ENCODE results near the gene NCKAP5. TPM values are rescaled to one million over a fixed set of nuclear protein-coding genes. Genes with fewer than 3 reads are reported as not detected.

Gene NCKAP5
- total RNA-seq, 1 experiment from 2014 or later = not detected

DNA sequence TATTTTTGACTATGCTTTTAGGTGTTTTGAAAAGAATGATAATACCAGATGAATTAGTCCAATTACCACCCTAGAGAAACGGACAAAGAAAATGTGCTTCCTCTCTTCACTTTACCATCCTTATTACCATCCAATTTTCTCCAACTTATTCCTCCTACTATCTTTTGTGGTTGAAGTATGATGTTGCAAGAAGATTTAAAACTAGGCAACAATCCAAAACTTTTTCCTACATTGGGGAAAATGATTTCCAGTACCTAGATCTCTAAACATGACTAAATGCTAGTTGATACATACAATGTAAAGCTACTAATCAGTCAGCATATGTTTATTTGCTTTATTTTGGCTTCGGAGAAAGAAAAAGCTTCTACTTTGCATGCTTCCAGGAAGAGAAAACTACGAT is 543.3 kb downstream of the NCKAP5 start:
- ChIA-PET CTCF (no interaction called here), POLR2A (no interaction called here)
- BruUV-seq (replicated peaks) = no TSS peak
- H3K4me3 Mint-ChIP-seq (ENCODE audit: unreplicated experiment) = no peak overlapping the region
- intact Hi-C loops (cut with micrococcal nuclease) = no loop called here
- H3K27me3 Mint-ChIP-seq (ENCODE audit: insufficient read depth, unreplicated experiment) = no peaks in the 10 kb centered on the region
- TF ChIP-seq, protein P1, sequence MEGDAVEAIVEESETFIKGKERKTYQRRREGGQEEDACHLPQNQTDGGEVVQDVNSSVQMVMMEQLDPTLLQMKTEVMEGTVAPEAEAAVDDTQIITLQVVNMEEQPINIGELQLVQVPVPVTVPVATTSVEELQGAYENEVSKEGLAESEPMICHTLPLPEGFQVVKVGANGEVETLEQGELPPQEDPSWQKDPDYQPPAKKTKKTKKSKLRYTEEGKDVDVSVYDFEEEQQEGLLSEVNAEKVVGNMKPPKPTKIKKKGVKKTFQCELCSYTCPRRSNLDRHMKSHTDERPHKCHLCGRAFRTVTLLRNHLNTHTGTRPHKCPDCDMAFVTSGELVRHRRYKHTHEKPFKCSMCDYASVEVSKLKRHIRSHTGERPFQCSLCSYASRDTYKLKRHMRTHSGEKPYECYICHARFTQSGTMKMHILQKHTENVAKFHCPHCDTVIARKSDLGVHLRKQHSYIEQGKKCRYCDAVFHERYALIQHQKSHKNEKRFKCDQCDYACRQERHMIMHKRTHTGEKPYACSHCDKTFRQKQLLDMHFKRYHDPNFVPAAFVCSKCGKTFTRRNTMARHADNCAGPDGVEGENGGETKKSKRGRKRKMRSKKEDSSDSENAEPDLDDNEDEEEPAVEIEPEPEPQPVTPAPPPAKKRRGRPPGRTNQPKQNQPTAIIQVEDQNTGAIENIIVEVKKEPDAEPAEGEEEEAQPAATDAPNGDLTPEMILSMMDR (IDR thresholded peaks at IDR 0.05; ENCODE audit: unreplicated experiment) = no peak
- DNase-seq (ENCODE audit: unreplicated experiment) = no peak
- H3K4me1 Mint-ChIP-seq (ENCODE audit: insufficient read depth, unreplicated experiment) = no peaks in the 10 kb centered on the region
- peaks cover 21% of the 10 kb centered on the region for H3K9me3 Mint-ChIP-seq (ENCODE audit: unreplicated experiment)
- H3K36me3 Mint-ChIP-seq (ENCODE audit: insufficient read depth, unreplicated experiment) = no peaks in the 10 kb centered on the region
- H3K27ac Mint-ChIP-seq (ENCODE audit: low read depth, unreplicated experiment) = no peak overlapping the region

- H3K27ac Mint-ChIP-seq (ENCODE audit: low read depth, unreplicated experiment) = no peak overlapping the region
These were observed 555.2 kb downstream of the NCKAP5 start for GRCh38 chr2:133012847-133013734.

DNA sequence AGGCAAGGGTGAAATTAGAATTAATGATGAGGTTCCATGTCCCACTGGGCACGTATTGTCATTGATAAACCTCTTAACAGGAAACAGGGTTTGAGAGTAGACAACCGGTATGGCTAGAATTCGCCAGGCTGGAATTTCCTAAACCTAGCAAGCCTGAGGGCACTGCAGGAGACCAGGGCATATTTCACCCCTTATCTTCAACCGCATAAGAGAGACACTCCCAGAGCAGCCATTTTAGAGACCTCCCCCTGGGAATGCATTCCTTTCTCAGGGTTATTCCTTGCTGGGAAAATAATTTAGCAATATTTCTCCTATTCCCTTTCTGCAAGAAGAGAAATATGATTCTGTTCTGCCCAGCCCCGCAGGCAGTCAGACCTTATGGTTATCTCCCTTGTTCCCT is 563.6 kb downstream of the NCKAP5 start:
- H3K36me3 Mint-ChIP-seq (ENCODE audit: insufficient read depth, unreplicated experiment) = no peaks in the 10 kb centered on the region
- ChIA-PET CTCF (no interaction called here), POLR2A (no interaction called here)
- no peak overlapping the region for H3K4me3 Mint-ChIP-seq (ENCODE audit: unreplicated experiment)
- no peak overlapping the region for H3K27ac Mint-ChIP-seq (ENCODE audit: low read depth, unreplicated experiment)
- peaks cover 7% of the 10 kb centered on the region for H3K9me3 Mint-ChIP-seq (ENCODE audit: unreplicated experiment)
- no peaks in the 10 kb centered on the region for H3K27me3 Mint-ChIP-seq (ENCODE audit: insufficient read depth, unreplicated experiment)
- no TSS peak for BruUV-seq (replicated peaks)
- TF ChIP-seq, protein P1 (IDR thresholded peaks at IDR 0.05; ENCODE audit: unreplicated experiment) = no peak
- DNase-seq (ENCODE audit: unreplicated experiment) = no peak
- intact Hi-C loops (cut with micrococcal nuclease) = no loop called here
- no peaks in the 10 kb centered on the region for H3K4me1 Mint-ChIP-seq (ENCODE audit: insufficient read depth, unreplicated experiment)

More at GRCh38 chr2:133012847-133013734, 555.2 kb downstream of the NCKAP5 start:
- ChIA-PET POLR2A (no interaction called here), CTCF (interaction anchor here (0.6 kb wide), 1 partner anchor 11 kb away, joined by 3 read pairs; no protein-coding TSS in a partner anchor)
- BruUV-seq (replicated peaks) = no TSS peak
- TF ChIP-seq, protein P1 (IDR thresholded peaks at IDR 0.05; ENCODE audit: unreplicated experiment) = no peak
- Mint-ChIP-seq H3K36me3 (ENCODE audit: insufficient read depth, unreplicated experiment) (no peaks in the 10 kb centered on the region), H3K4me3 (ENCODE audit: unreplicated experiment) (no peak overlapping the region), H3K27me3 (ENCODE audit: insufficient read depth, unreplicated experiment) (no peaks in the 10 kb centered on the region), H3K4me1 (ENCODE audit: insufficient read depth, unreplicated experiment) (no peaks in the 10 kb centered on the region), H3K9me3 (ENCODE audit: unreplicated experiment) (peaks cover 60% of the 10 kb centered on the region)
- no peak for DNase-seq (ENCODE audit: unreplicated experiment)
- intact Hi-C loops (cut with micrococcal nuclease) = no loop called here

GRCh38 chr2:132999421-132999820 is 568.8 kb downstream of the NCKAP5 start:
- POLR2A ChIA-PET = no interaction called here

More at GRCh38 chr2:132999421-132999820, 568.8 kb downstream of the NCKAP5 start:
- no peak for DNase-seq (ENCODE audit: unreplicated experiment)
- no peak overlapping the region for H3K27ac Mint-ChIP-seq (ENCODE audit: low read depth, unreplicated experiment)
- no peaks in the 10 kb centered on the region for H3K27me3 Mint-ChIP-seq (ENCODE audit: insufficient read depth, unreplicated experiment)
- intact Hi-C loops (cut with micrococcal nuclease) = no loop called here
- H3K36me3 Mint-ChIP-seq (ENCODE audit: insufficient read depth, unreplicated experiment) = no peaks in the 10 kb centered on the region
- BruUV-seq (replicated peaks) = no TSS peak
- no peak overlapping the region for H3K4me3 Mint-ChIP-seq (ENCODE audit: unreplicated experiment)
- no peaks in the 10 kb centered on the region for H3K4me1 Mint-ChIP-seq (ENCODE audit: insufficient read depth, unreplicated experiment)
- CTCF ChIA-PET = interaction anchor here (0.6 kb wide), 1 partner anchor 129 kb away, joined by 4 read pairs; no protein-coding TSS in a partner anchor
- peaks cover 20% of the 10 kb centered on the region for H3K9me3 Mint-ChIP-seq (ENCODE audit: unreplicated experiment)
- TF ChIP-seq, protein P1 (IDR thresholded peaks at IDR 0.05; ENCODE audit: unreplicated experiment) = no peak

Data from MCF 10A (cell line).